ENCODE data around the gene MRPL50.
"Not testable (repeated sequence)": the region's sequence is repeated elsewhere in the genome, so short reads cannot be mapped to it uniquely, and the experiment has no call there.

The MRPL50 gene

GRCh38 chr9:101394687-101395086, 3.7 kb downstream of the MRPL50 start:
- TF ChIP-seq CTCF (IDR thresholded peaks at IDR 0.05; ENCODE audit: low read depth, low read length): no peak
- H3K27me3 ChIP-seq (ENCODE audit: insufficient read depth, low read depth, severe bottlenecking): no peaks in the 10 kb centered on the region
- H3K4me3 ChIP-seq (ENCODE audit: low read depth, low read length): no peak overlapping the region
- H3K27ac ChIP-seq: no peak overlapping the region
- H3K9me3 ChIP-seq (ENCODE audit: severe bottlenecking): no peaks in the 10 kb centered on the region
- no peak for DNase-seq
- peaks cover 44% of the 10 kb centered on the region for H3K36me3 ChIP-seq

- H3K4me3 ChIP-seq (ENCODE audit: low read depth, low read length): no peak overlapping the region
- no peak overlapping the region for H3K27ac ChIP-seq
- no peaks in the 10 kb centered on the region for H3K9me3 ChIP-seq (ENCODE audit: severe bottlenecking)
- H3K27me3 ChIP-seq (ENCODE audit: insufficient read depth, low read depth, severe bottlenecking): no peaks in the 10 kb centered on the region
- H3K36me3 ChIP-seq: peaks cover 55% of the 10 kb centered on the region
- no peak for TF ChIP-seq CTCF (IDR thresholded peaks at IDR 0.05; ENCODE audit: low read depth, low read length)
- DNase-seq: no peak
Observed at GRCh38 chr9:101393135-101393534, 5.3 kb downstream of the MRPL50 start.

- DNase-seq: no peak
- Histone ChIP-seq H3K27ac (no peak overlapping the region), H3K9me3 (ENCODE audit: severe bottlenecking) (peaks cover 4% of the 10 kb centered on the region), H3K27me3 (ENCODE audit: insufficient read depth, low read depth, severe bottlenecking) (no peaks in the 10 kb centered on the region), H3K36me3 (peaks cover 34% of the 10 kb centered on the region), H3K4me3 (ENCODE audit: low read depth, low read length) (no peak overlapping the region)
- peak; percentile 65 for TF ChIP-seq CTCF (IDR thresholded peaks at IDR 0.05; ENCODE audit: low read depth, low read length)
Observed at GRCh38 chr9:101388507-101388993, 9.9 kb downstream of the MRPL50 start.

- peak; percentile 72 for TF ChIP-seq CTCF (IDR thresholded peaks at IDR 0.05; ENCODE audit: low read depth, low read length)
- Histone ChIP-seq H3K4me3 (ENCODE audit: low read depth, low read length) (no peak overlapping the region), H3K27ac (no peak overlapping the region), H3K36me3 (peaks cover 34% of the 10 kb centered on the region), H3K9me3 (ENCODE audit: severe bottlenecking) (peaks cover 4% of the 10 kb centered on the region), H3K27me3 (ENCODE audit: insufficient read depth, low read depth, severe bottlenecking) (no peaks in the 10 kb centered on the region)
- peak; percentile 36 for DNase-seq
Observed at GRCh38 chr9:101387871-101388506, 10.4 kb downstream of the MRPL50 start.

GRCh38 chr9:101384873-101385536, 13.4 kb downstream of the MRPL50 start, which contains the start of gene BAAT:
Gene BAAT (minus strand): TSS chr9:101385006. CDS start chr9:101371404, 13,602 bp downstream.
- H3K27ac ChIP-seq; H3K4me3 ChIP-seq (ENCODE audit: low read depth, low read length); DNase-seq; H3K9me3 ChIP-seq (ENCODE audit: severe bottlenecking); H3K27me3 ChIP-seq (ENCODE audit: insufficient read depth, low read depth, severe bottlenecking): not testable (repeated sequence)
- peaks cover 23% of the 10 kb centered on the region for H3K36me3 ChIP-seq

- Histone ChIP-seq H3K36me3 (peaks cover 9% of the 10 kb centered on the region; the same call in 1 of the 2 replicates), H3K4me3 (ENCODE audit: low read depth, low read length) (no peak overlapping the region), H3K27ac (no peak overlapping the region), H3K27me3 (ENCODE audit: insufficient read depth, low read depth, severe bottlenecking) (no peaks in the 10 kb centered on the region), H3K9me3 (ENCODE audit: severe bottlenecking) (peaks cover 4% of the 10 kb centered on the region)
- TF ChIP-seq CTCF (IDR thresholded peaks at IDR 0.05; ENCODE audit: low read depth, low read length): no peak
- DNase-seq: no peak
Observed at GRCh38 chr9:101383361-101383760, 15.1 kb downstream of the MRPL50 start.

Measured in WERI-Rb-1 (cell line).